Tibial artery (tissue), 4 donors: ENCODE results near the gene HNF4A.

Experiments
- DNase-seq, 2 donors: peaks; one replicate each; pipeline ENCODE4 v3.0.0-alpha.2; 2019
- H3K27ac ChIP-seq, 2 donors: fragments of 200-600 bp; sonication (generic) in 1 of 2; 1 replicate in 1 of 2; 2 replicates in 1 of 2; pipeline ENCODE4 v1.5.1; 2018 to 2019; ENCODE audit warnings: mild to moderate bottlenecking in 1 of 2
- H3K27me3 ChIP-seq, 2 donors: fragments of 200-600 bp; sonication (generic) in 1 of 2; one replicate each; pipeline versions ENCODE4 v1.5.1 to v1.6.0; 2016 to 2019
- H3K36me3 ChIP-seq, 3 donors: fragments of 200-600 bp; sonication (generic) in 2 of 3; one replicate each; pipeline ENCODE4 v1.5.1; 2016 to 2019; ENCODE audit warnings: mild to moderate bottlenecking in 2 of 3
- H3K4me1 ChIP-seq, 4 donors: fragments of 200-600 bp; sonication (generic) in 2 of 4; 1 replicate in 3 of 4; 2 replicates in 1 of 4; pipeline ENCODE4 v1.5.1; 2016 to 2019
- H3K4me3 ChIP-seq, 2 donors: fragments of 200-600 bp; sonication (generic) in 1 of 2; 1 replicate in 1 of 2; 2 replicates in 1 of 2; pipeline ENCODE4 v1.5.1; 2018 to 2019; ENCODE audit warnings: mild to moderate bottlenecking in 2 of 2
- H3K9me3 ChIP-seq, 3 donors: fragments of 200-600 bp; sonication (generic) in 1 of 3; one replicate each; pipeline ENCODE4 v1.5.1; 2016 to 2019
- intact Hi-C: fragments of 100-400 bp; cut with DNase I; formaldehyde crosslinking; loops from one replicate; pipeline ENCODE4 v1.15.0; 2023; ENCODE audit warnings: low total_unique reads
- TF ChIP-seq, protein P1 (sequence below), 2 experiments: fragments of 200-600 bp in 1 of 2; fragments of 450-650 bp in 1 of 2; IDR thresholded peaks; one replicate each; pipeline ENCODE4 v1.5.1; 2017 to 2019; ENCODE audit warnings: antibody characterized with exemption in 2 of 2, mild to moderate bottlenecking in 1 of 2, moderate library complexity in 1 of 2

HNF4A gene

DNA sequence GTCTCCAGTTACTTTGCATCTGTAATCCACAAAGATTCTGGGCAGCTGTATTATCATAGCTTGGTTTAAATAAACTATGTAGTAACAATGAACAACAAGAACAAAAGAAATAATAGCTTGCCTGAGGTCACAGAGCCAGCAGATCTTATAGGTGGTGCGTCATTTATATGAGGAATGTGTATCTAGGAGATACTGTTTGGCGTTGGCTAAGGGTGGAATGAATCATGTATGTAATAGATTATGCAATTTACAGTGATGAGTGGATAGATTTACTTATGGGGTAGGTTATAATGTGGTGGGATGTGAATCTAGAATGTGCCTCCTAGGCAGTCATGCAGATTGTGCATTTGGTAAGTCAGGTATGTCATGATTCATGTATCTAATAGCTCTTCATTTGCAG lies 42.8 kb downstream of the HNF4A start:
- TF ChIP-seq, protein P1, sequence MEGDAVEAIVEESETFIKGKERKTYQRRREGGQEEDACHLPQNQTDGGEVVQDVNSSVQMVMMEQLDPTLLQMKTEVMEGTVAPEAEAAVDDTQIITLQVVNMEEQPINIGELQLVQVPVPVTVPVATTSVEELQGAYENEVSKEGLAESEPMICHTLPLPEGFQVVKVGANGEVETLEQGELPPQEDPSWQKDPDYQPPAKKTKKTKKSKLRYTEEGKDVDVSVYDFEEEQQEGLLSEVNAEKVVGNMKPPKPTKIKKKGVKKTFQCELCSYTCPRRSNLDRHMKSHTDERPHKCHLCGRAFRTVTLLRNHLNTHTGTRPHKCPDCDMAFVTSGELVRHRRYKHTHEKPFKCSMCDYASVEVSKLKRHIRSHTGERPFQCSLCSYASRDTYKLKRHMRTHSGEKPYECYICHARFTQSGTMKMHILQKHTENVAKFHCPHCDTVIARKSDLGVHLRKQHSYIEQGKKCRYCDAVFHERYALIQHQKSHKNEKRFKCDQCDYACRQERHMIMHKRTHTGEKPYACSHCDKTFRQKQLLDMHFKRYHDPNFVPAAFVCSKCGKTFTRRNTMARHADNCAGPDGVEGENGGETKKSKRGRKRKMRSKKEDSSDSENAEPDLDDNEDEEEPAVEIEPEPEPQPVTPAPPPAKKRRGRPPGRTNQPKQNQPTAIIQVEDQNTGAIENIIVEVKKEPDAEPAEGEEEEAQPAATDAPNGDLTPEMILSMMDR (IDR thresholded peaks at IDR 0.05): no peak
- Histone ChIP-seq H3K4me1 (no peaks in the 10 kb centered on the region), H3K36me3 (no peaks in the 10 kb centered on the region), H3K27ac (no peak overlapping the region), H3K9me3 (no peaks in the 10 kb centered on the region), H3K27me3 (peaks cover 0 to 28% of the 10 kb centered on the region in 2 donors), H3K4me3 (no peak overlapping the region)
- intact Hi-C loops: no loop called here
- DNase-seq: no peak

DNA sequence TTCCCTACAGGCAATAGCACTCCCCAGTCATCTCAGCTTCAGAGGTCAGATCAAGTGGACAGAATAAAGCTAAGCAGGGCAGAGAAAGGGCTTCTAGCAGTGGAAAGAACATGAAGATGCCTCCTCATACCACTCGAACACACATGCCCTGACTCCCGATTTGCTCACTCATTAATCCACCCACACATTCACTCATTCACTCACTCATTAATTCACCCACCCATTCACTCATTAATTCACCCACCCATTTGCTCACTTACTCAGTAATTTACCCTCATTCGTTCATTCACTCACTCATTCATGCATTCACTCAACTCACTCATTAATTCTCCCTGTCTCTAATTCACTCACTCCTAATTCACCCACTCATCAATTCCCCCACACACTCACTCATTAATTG lies 43.9 kb downstream of the HNF4A start:
- Histone ChIP-seq H3K4me3 (no peak overlapping the region), H3K36me3 (no peaks in the 10 kb centered on the region), H3K4me1 (no peaks in the 10 kb centered on the region), H3K27ac (no peak overlapping the region), H3K27me3 (peaks cover 0 to 28% of the 10 kb centered on the region in 2 donors), H3K9me3 (no peaks in the 10 kb centered on the region)
- intact Hi-C loops: no loop called here
- DNase-seq: no peak
- TF ChIP-seq, protein P1 (IDR thresholded peaks at IDR 0.05): no peak

DNA sequence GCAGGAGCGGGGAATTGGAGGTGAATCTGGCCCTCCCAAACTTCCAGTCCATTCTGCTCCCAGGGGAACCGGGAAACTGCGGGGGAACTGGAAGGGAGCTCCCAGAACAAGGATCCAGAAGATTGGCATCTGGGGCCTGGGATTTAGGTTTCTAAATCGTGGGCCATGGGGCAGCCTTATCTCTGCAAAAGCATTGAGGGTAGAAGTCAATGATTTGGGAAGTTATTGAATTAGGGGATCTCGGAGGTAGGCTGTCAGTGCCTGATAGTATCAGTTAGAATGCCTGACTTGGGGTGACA lies 45.1 kb downstream of the HNF4A start:
- H3K4me1 ChIP-seq: no peaks in the 10 kb centered on the region
- no peak overlapping the region for H3K4me3 ChIP-seq
- TF ChIP-seq, protein P1 (IDR thresholded peaks at IDR 0.05): no peak
- DNase-seq: no peak
- H3K9me3 ChIP-seq: no peaks in the 10 kb centered on the region
- H3K27ac ChIP-seq: no peak overlapping the region
- intact Hi-C loops: no loop called here
- peaks cover 0 to 23% of the 10 kb centered on the region in 2 donors for H3K27me3 ChIP-seq
- no peaks in the 10 kb centered on the region for H3K36me3 ChIP-seq

DNA sequence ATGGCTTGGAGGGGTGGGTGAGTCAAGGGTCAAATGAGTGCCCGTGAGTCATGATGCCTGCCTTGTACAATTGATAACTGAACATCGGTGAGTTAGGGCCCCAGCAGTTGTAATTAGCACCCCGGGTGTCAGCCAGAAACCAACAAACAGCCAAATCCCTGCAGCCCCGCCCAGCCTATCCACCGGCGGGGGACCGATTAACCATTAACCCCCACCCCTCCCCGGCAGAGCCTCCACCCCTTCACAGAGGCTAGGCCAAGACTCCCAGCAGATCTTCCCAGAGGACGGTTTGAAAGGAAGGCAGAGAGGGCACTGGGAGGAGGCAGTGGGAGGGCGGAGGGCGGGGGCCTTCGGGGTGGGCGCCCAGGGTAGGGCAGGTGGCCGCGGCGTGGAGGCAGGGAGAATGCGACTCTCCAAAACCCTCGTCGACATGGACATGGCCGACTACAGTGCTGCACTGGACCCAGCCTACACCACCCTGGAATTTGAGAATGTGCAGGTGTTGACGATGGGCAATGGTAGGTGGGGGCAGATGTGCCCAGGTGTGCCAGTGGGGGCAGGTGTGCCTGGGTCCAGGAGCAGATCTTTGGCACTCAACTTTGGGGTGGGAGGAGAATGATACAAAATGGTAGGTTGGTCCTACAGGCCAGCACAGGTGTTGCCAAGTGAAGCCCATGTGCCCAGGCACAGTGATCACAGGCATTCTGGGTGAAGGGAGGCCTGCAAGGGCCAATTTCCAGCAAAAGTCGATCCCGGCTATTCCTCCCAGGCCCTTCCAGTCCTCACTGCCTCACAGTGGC lies 45.7 kb downstream of the HNF4A start:
- Histone ChIP-seq H3K4me1 (no peaks in the 10 kb centered on the region), H3K36me3 (no peaks in the 10 kb centered on the region), H3K9me3 (no peaks in the 10 kb centered on the region), H3K27me3 (peaks cover 0 to 19% of the 10 kb centered on the region in 2 donors), H3K4me3 (no peak overlapping the region), H3K27ac (no peak overlapping the region)
- no peak for DNase-seq
- intact Hi-C loops: no loop called here
- TF ChIP-seq, protein P1 (IDR thresholded peaks at IDR 0.05): no peak

DNA sequence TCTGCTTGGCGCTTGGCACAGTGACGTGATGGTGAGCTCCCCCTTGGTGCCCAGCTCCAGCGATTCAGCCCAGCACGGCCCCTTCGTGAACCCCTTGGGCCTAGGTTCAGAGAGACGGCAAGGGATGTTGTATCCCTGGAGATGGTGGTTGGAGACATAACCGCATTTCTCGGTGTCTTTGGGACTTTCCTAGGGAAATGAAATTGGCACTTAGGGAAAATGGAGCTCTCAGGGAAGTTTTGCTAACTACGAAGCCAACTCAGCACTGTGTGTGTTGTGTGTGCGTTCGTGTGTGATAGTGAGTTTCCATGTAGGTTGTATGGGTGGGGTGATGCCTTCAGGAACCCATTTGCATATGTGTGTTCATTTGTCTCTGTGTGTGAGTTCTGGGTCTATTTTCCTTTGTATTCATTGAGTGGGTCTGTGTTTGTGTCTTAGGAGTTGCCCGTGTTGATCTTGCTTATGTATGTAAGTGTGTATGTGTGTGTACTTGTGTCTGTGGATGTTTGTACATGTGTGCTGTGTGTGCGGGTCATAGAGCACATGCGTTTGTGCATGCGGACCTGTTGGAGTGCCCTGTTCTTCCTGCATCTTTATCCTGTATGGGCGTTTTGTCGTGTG lies 46.4 kb downstream of the HNF4A start:
- Histone ChIP-seq H3K36me3 (no peaks in the 10 kb centered on the region), H3K27ac (no peak overlapping the region), H3K9me3 (no peaks in the 10 kb centered on the region), H3K27me3 (peaks cover 0 to 16% of the 10 kb centered on the region in 2 donors), H3K4me1 (no peaks in the 10 kb centered on the region), H3K4me3 (no peak overlapping the region)
- intact Hi-C loops: no loop called here
- no peak for DNase-seq
- TF ChIP-seq, protein P1 (IDR thresholded peaks at IDR 0.05): no peak
